ENCODE data around the gene TAS2R13. TPM values are rescaled to one million over a fixed set of nuclear protein-coding genes. Genes with fewer than 3 reads are reported as not detected.

The TAS2R13 gene
- total RNA-seq, 2 experiments from 2014 or later = 1.0 to 1.3 TPM

GRCh38 chr12:10904686-10905085 is 4.7 kb downstream of the TAS2R13 start:
- no peak for ATAC-seq (ENCODE audit: low read depth)

GRCh38 chr12:10901427-10901826 is 7.9 kb downstream of the TAS2R13 start:
- H3K27ac Mint-ChIP-seq = no peak overlapping the region
- POLR2A ChIA-PET = no interaction called here
- DNase-seq (no peak), ATAC-seq (ENCODE audit: low read depth) (no peak)
- peaks cover 3% of the 10 kb centered on the region for H3K4me1 Mint-ChIP-seq
- no peak overlapping the region for H3K4me3 Mint-ChIP-seq
- no peaks in the 10 kb centered on the region for H3K27me3 Mint-ChIP-seq
- peaks cover 17% of the 10 kb centered on the region for H3K9me3 Mint-ChIP-seq
- H3K36me3 Mint-ChIP-seq = peaks cover 26% of the 10 kb centered on the region

More at GRCh38 chr12:10904686-10905085, 4.7 kb downstream of the TAS2R13 start:
- H3K27me3 Mint-ChIP-seq = no peaks in the 10 kb centered on the region
- H3K36me3 Mint-ChIP-seq = peaks cover 25% of the 10 kb centered on the region
- H3K9me3 Mint-ChIP-seq = peaks cover 16% of the 10 kb centered on the region
- no peak for DNase-seq
- no peaks in the 10 kb centered on the region for H3K4me1 Mint-ChIP-seq
- POLR2A ChIA-PET = no interaction called here
- H3K27ac Mint-ChIP-seq = no peak overlapping the region
- H3K4me3 Mint-ChIP-seq = no peak overlapping the region

- peaks cover 3% of the 10 kb centered on the region for H3K4me1 Mint-ChIP-seq
- peaks cover 26% of the 10 kb centered on the region for H3K36me3 Mint-ChIP-seq
- H3K27me3 Mint-ChIP-seq = no peaks in the 10 kb centered on the region
- no peak overlapping the region for H3K27ac Mint-ChIP-seq
- DNase-seq (no peak), ATAC-seq (ENCODE audit: low read depth) (no peak)
- H3K9me3 Mint-ChIP-seq = peaks cover 17% of the 10 kb centered on the region
- POLR2A ChIA-PET = no interaction called here
- H3K4me3 Mint-ChIP-seq = no peak overlapping the region
Observed at GRCh38 chr12:10900972-10901371, 8.4 kb downstream of the TAS2R13 start.

- no peak overlapping the region for H3K4me3 Mint-ChIP-seq
- no peaks in the 10 kb centered on the region for H3K27me3 Mint-ChIP-seq
- POLR2A ChIA-PET = no interaction called here
- no peak for DNase-seq
- peaks cover 3% of the 10 kb centered on the region for H3K4me1 Mint-ChIP-seq
- H3K27ac Mint-ChIP-seq = no peak overlapping the region
- no peak for ATAC-seq (ENCODE audit: low read depth)
- peaks cover 26% of the 10 kb centered on the region for H3K36me3 Mint-ChIP-seq
- H3K9me3 Mint-ChIP-seq = peaks cover 17% of the 10 kb centered on the region
Observed at GRCh38 chr12:10900530-10900929, 8.8 kb downstream of the TAS2R13 start.

GRCh38 chr12:10896854-10897253 is 12.5 kb downstream of the TAS2R13 start:
- DNase-seq (no peak), ATAC-seq (ENCODE audit: low read depth) (no peak)
- POLR2A ChIA-PET = no interaction called here
- Mint-ChIP-seq H3K27ac (no peak overlapping the region), H3K27me3 (no peaks in the 10 kb centered on the region), H3K9me3 (peaks cover 1% of the 10 kb centered on the region), H3K36me3 (peaks cover 15% of the 10 kb centered on the region), H3K4me1 (peaks cover 3% of the 10 kb centered on the region), H3K4me3 (no peak overlapping the region)

GRCh38 chr12:10891937-10892336 is 17.4 kb downstream of the TAS2R13 start:
- ATAC-seq (ENCODE audit: low read depth) = no peak

GRCh38 chr12:10889226-10889625 is 20.1 kb downstream of the TAS2R13 start:
- ATAC-seq (ENCODE audit: low read depth) (no peak), DNase-seq (no peak)
- POLR2A ChIA-PET = no interaction called here
- peaks cover 6% of the 10 kb centered on the region for H3K4me1 Mint-ChIP-seq
- no peak overlapping the region for H3K27ac Mint-ChIP-seq
- peaks cover 17% of the 10 kb centered on the region for H3K36me3 Mint-ChIP-seq
- peaks cover 1% of the 10 kb centered on the region for H3K9me3 Mint-ChIP-seq
- no peak overlapping the region for H3K4me3 Mint-ChIP-seq
- no peaks in the 10 kb centered on the region for H3K27me3 Mint-ChIP-seq

More at GRCh38 chr12:10891937-10892336, 17.4 kb downstream of the TAS2R13 start:
- POLR2A ChIA-PET = no interaction called here
- Mint-ChIP-seq H3K4me1 (peaks cover 2% of the 10 kb centered on the region), H3K27ac (no peak overlapping the region), H3K4me3 (no peak overlapping the region), H3K9me3 (peaks cover 1% of the 10 kb centered on the region), H3K36me3 (peaks cover 21% of the 10 kb centered on the region), H3K27me3 (no peaks in the 10 kb centered on the region)
- no peak for DNase-seq

GRCh38 chr12:10884086-10884725 is 25.2 kb downstream of the TAS2R13 start, which contains the start of gene PRH1:
TSS of gene PRH1 (minus strand) at chr12:10884255. CDS start at chr12:10884217, 38 bp downstream.
- no peaks in the 10 kb centered on the region for H3K27me3 Mint-ChIP-seq
- no peak for DNase-seq
- H3K4me3 Mint-ChIP-seq = no peak within 1 kb of the TSS
- ATAC-seq (ENCODE audit: low read depth) = no peak
- H3K4me1 Mint-ChIP-seq = peaks cover 5% of the 10 kb centered on the region
- POLR2A ChIA-PET = no interaction called here
- peaks cover 10% of the 10 kb centered on the region for H3K36me3 Mint-ChIP-seq
- no peak within 1 kb of the TSS for H3K27ac Mint-ChIP-seq
- no peaks in the 10 kb centered on the region for H3K9me3 Mint-ChIP-seq

- no peaks in the 10 kb centered on the region for H3K27me3 Mint-ChIP-seq
- H3K36me3 Mint-ChIP-seq = peaks cover 27% of the 10 kb centered on the region
- POLR2A ChIA-PET = no interaction called here
Observed at GRCh38 chr12:10873378-10873777, 36.0 kb downstream of the TAS2R13 start.

GRCh38 chr12:10867381-10867780 is 42.0 kb downstream of the TAS2R13 start:
- H3K36me3 Mint-ChIP-seq = peaks cover 8% of the 10 kb centered on the region
- H3K27ac Mint-ChIP-seq = no peak overlapping the region
- POLR2A ChIA-PET = no interaction called here

More at GRCh38 chr12:10873378-10873777, 36.0 kb downstream of the TAS2R13 start:
- Mint-ChIP-seq H3K9me3 (peaks cover 6% of the 10 kb centered on the region), H3K27ac (no peak overlapping the region), H3K4me1 (no peaks in the 10 kb centered on the region), H3K4me3 (no peak overlapping the region)
- DNase-seq (no peak), ATAC-seq (ENCODE audit: low read depth) (no peak)

GRCh38 chr12:10863512-10864218 is 45.7 kb downstream of the TAS2R13 start:
- Mint-ChIP-seq H3K27ac (no peak overlapping the region), H3K9me3 (peaks cover 14% of the 10 kb centered on the region), H3K27me3 (no peaks in the 10 kb centered on the region), H3K4me3 (no peak overlapping the region), H3K4me1 (peaks cover under 1% of the 10 kb centered on the region), H3K36me3 (peaks cover 23% of the 10 kb centered on the region)
- POLR2A ChIA-PET = no interaction called here
- no peak for ATAC-seq (ENCODE audit: low read depth)
- no peak for DNase-seq

More at GRCh38 chr12:10867381-10867780, 42.0 kb downstream of the TAS2R13 start:
- no peak overlapping the region for H3K4me3 Mint-ChIP-seq
- ATAC-seq (ENCODE audit: low read depth) (no peak), DNase-seq (no peak)
- no peaks in the 10 kb centered on the region for H3K4me1 Mint-ChIP-seq
- no peaks in the 10 kb centered on the region for H3K27me3 Mint-ChIP-seq
- H3K9me3 Mint-ChIP-seq = peaks cover 1% of the 10 kb centered on the region

GRCh38 chr12:10861366-10861765 is 48.0 kb downstream of the TAS2R13 start:
- POLR2A ChIA-PET = no interaction called here
- no peak for DNase-seq
- H3K36me3 Mint-ChIP-seq = peaks cover 40% of the 10 kb centered on the region

More at GRCh38 chr12:10861366-10861765, 48.0 kb downstream of the TAS2R13 start:
- ATAC-seq (ENCODE audit: low read depth) = no peak
- Mint-ChIP-seq H3K4me1 (peaks cover 3% of the 10 kb centered on the region), H3K27ac (no peak overlapping the region), H3K27me3 (no peaks in the 10 kb centered on the region), H3K4me3 (no peak overlapping the region), H3K9me3 (peaks cover 30% of the 10 kb centered on the region)

All from activated naive CD8-positive, alpha-beta T cell treated with anti-CD3 and anti-CD28 coated beads, Interleukin-2, amount 10 ng/mL, durations not matched to agents 7 days and 5 days (primary cell).